Ovary (tissue), 3 donors: ENCODE data around the gene RTTN.

Experiments used
- EP300 ChIP-seq: sonication (generic); formaldehyde crosslinking; IDR thresholded peaks from one replicate; pipeline ENCODE4 v1.6.1; 2017; ENCODE audit warnings: antibody characterized with exemption
- POLR2A ChIP-seq: fragments of 450-650 bp; IDR thresholded peaks from one replicate; pipeline ENCODE4 v1.6.1; 2017; ENCODE audit warnings: antibody characterized with exemption, mild to moderate bottlenecking, moderate library complexity
- TF ChIP-seq, protein P1 (sequence below), 3 donors: fragments of 450-650 bp in 2 of 3; fragments of 200-600 bp in 1 of 3; IDR thresholded peaks; one replicate each; pipeline versions ENCODE4 v1.5.1 to v1.8.0; 2016 to 2022; ENCODE audit warnings: antibody characterized with exemption in 3 of 3, mild to moderate bottlenecking in 1 of 3
- donor health status: DM: no; HTN: no; CAD: no.

DNA sequence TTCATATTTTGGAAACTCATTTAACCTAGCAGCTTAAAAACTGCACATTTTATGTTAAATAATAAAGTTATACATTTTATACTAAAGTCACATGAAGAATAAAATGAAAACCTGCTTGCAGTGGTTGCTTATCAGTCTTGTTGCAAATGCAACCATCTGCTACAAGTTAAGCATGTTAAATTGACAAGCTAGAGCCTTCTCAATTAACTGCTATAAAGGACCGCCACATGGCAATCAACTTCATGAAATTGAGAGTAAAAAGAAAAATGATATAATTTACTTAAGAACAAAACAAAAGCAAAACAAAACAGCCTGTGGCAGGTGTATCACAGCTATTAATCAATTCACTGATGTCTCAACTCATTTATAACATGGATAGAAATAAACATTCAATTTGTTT is 78.7 kb downstream of the RTTN start:
- TF ChIP-seq POLR2A (no peak), EP300 (no peak)
- TF ChIP-seq, protein P1, sequence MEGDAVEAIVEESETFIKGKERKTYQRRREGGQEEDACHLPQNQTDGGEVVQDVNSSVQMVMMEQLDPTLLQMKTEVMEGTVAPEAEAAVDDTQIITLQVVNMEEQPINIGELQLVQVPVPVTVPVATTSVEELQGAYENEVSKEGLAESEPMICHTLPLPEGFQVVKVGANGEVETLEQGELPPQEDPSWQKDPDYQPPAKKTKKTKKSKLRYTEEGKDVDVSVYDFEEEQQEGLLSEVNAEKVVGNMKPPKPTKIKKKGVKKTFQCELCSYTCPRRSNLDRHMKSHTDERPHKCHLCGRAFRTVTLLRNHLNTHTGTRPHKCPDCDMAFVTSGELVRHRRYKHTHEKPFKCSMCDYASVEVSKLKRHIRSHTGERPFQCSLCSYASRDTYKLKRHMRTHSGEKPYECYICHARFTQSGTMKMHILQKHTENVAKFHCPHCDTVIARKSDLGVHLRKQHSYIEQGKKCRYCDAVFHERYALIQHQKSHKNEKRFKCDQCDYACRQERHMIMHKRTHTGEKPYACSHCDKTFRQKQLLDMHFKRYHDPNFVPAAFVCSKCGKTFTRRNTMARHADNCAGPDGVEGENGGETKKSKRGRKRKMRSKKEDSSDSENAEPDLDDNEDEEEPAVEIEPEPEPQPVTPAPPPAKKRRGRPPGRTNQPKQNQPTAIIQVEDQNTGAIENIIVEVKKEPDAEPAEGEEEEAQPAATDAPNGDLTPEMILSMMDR (IDR thresholded peaks at IDR 0.05) = no peak
